NT2/D1 (cell line): ENCODE results near the gene PPP1R1A.

ENCODE experiments used
- DNase-seq: peaks from one replicate; pipeline ENCODE4 v3.0.0-alpha.2; 2011; ENCODE audit warnings: low read depth, low spot score
- H3K27me3 ChIP-seq: 2 replicates; pipeline ENCODE4 v1.6.0; 2011; ENCODE audit warnings: mild to moderate bottlenecking; ENCODE audit not compliant: insufficient read length, insufficient read depth
- H3K36me3 ChIP-seq: 2 replicates; pipeline ENCODE4 v1.6.1; 2011; ENCODE audit warnings: mild to moderate bottlenecking, low read length, mixed read lengths; ENCODE audit not compliant: insufficient read depth, insufficient read length
- H3K4me1 ChIP-seq: 2 replicates; pipeline ENCODE4 v1.5.1; 2011; ENCODE audit not compliant: insufficient read depth, insufficient read length
- H3K4me3 ChIP-seq: 2 replicates; pipeline ENCODE4 v1.5.1; 2011; ENCODE audit warnings: low read depth; ENCODE audit not compliant: insufficient read length
- H3K9ac ChIP-seq: 2 replicates; pipeline ENCODE4 v1.6.0; 2011; ENCODE audit warnings: low read depth; ENCODE audit not compliant: insufficient read length
- H3K9me3 ChIP-seq: 2 replicates; pipeline ENCODE4 v1.5.1; 2011; ENCODE audit warnings: mild to moderate bottlenecking, low read length; ENCODE audit not compliant: insufficient read depth
- SUZ12 ChIP-seq: IDR thresholded peaks from 2 replicates; pipeline ENCODE4 v1.6.1; 2011; ENCODE audit not compliant: insufficient read length, insufficient read depth; ENCODE audit errors: extremely low read depth
- YY1 ChIP-seq: IDR thresholded peaks from 2 replicates; pipeline ENCODE4 v1.6.1; 2011; ENCODE audit not compliant: insufficient read length, insufficient read depth
- ZNF274 ChIP-seq: IDR thresholded peaks from 2 replicates; pipeline ENCODE4 v1.6.1; 2011; ENCODE audit warnings: mild to moderate bottlenecking, low read depth, low read length

The PPP1R1A gene

GRCh38 chr12:54592316-54592715, 3.9 kb upstream of the PPP1R1A start:
- Histone ChIP-seq H3K9me3 (no peaks in the 10 kb centered on the region), H3K4me3 (no peak overlapping the region), H3K36me3 (no peaks in the 10 kb centered on the region), H3K27me3 (peaks cover 22% of the 10 kb centered on the region), H3K9ac (no peak overlapping the region), H3K4me1 (peaks cover 10% of the 10 kb centered on the region)
- DNase-seq: no peak
- TF ChIP-seq YY1 (no peak), ZNF274 (no peak), SUZ12 (no peak)

GRCh38 chr12:54590978-54591591, 2.6 kb upstream of the PPP1R1A start:
- Histone ChIP-seq H3K4me1 (peaks cover 16% of the 10 kb centered on the region), H3K36me3 (no peaks in the 10 kb centered on the region), H3K9me3 (no peaks in the 10 kb centered on the region), H3K9ac (no peak overlapping the region), H3K4me3 (no peak overlapping the region), H3K27me3 (peaks cover 22% of the 10 kb centered on the region)
- DNase-seq: no peak
- TF ChIP-seq YY1 (no peak), SUZ12 (no peak), ZNF274 (no peak)

GRCh38 chr12:54589964-54590363, 1.5 kb upstream of the PPP1R1A start:
- peaks cover 19% of the 10 kb centered on the region for H3K4me1 ChIP-seq
- no peaks in the 10 kb centered on the region for H3K36me3 ChIP-seq
- H3K27me3 ChIP-seq: peaks cover 22% of the 10 kb centered on the region
- H3K9me3 ChIP-seq: no peaks in the 10 kb centered on the region
- TF ChIP-seq SUZ12: no peak
- TF ChIP-seq YY1: no peak
- TF ChIP-seq ZNF274: no peak
- DNase-seq: no peak
- no peak overlapping the region for H3K4me3 ChIP-seq
- no peak overlapping the region for H3K9ac ChIP-seq

GRCh38 chr12:54588890-54589267, 420 bp upstream of the PPP1R1A start:
- no peaks in the 10 kb centered on the region for H3K36me3 ChIP-seq
- no peak for TF ChIP-seq YY1
- TF ChIP-seq ZNF274: no peak
- no peak for TF ChIP-seq SUZ12
- DNase-seq: no peak
- peaks cover 19% of the 10 kb centered on the region for H3K27me3 ChIP-seq
- H3K9ac ChIP-seq: peak overlapping the region; percentile 66
- peaks cover 23% of the 10 kb centered on the region for H3K4me1 ChIP-seq
- no peaks in the 10 kb centered on the region for H3K9me3 ChIP-seq
- H3K4me3 ChIP-seq: peak overlapping the region; percentile 51

- H3K27me3 ChIP-seq: peaks cover 18% of the 10 kb centered on the region
- peaks cover 26% of the 10 kb centered on the region for H3K4me1 ChIP-seq
- TF ChIP-seq YY1: no peak
- no peak for TF ChIP-seq ZNF274
- TF ChIP-seq SUZ12: no peak
- peak overlapping the region; percentile 76 for H3K9ac ChIP-seq
- DNase-seq: no peak
- no peaks in the 10 kb centered on the region for H3K9me3 ChIP-seq
- no peaks in the 10 kb centered on the region for H3K36me3 ChIP-seq
- H3K4me3 ChIP-seq: peak overlapping the region; percentile 69
Observed at GRCh38 chr12:54587315-54587873, 1.1 kb downstream of the PPP1R1A start.

- Histone ChIP-seq H3K9ac (no peak overlapping the region), H3K27me3 (peaks cover 13% of the 10 kb centered on the region), H3K36me3 (no peaks in the 10 kb centered on the region), H3K4me3 (no peak overlapping the region), H3K9me3 (no peaks in the 10 kb centered on the region), H3K4me1 (peaks cover 27% of the 10 kb centered on the region)
- no peak for DNase-seq
- TF ChIP-seq YY1 (no peak), SUZ12 (no peak), ZNF274 (no peak)
Observed at GRCh38 chr12:54586620-54587019, 1.8 kb downstream of the PPP1R1A start.

GRCh38 chr12:54585243-54585642, 3.2 kb downstream of the PPP1R1A start:
- DNase-seq: no peak
- H3K9ac ChIP-seq: no peak overlapping the region
- no peaks in the 10 kb centered on the region for H3K36me3 ChIP-seq
- peaks cover 29% of the 10 kb centered on the region for H3K4me1 ChIP-seq
- H3K27me3 ChIP-seq: peaks cover 13% of the 10 kb centered on the region
- TF ChIP-seq ZNF274 (no peak), YY1 (no peak), SUZ12 (no peak)
- no peak overlapping the region for H3K4me3 ChIP-seq
- no peaks in the 10 kb centered on the region for H3K9me3 ChIP-seq
